Measurements from ENCODE around the gene GK.
"Not testable (repeated sequence)": the region's sequence is repeated elsewhere in the genome, so short reads cannot be mapped to it uniquely, and the experiment has no call there.

Gene GK

DNA sequence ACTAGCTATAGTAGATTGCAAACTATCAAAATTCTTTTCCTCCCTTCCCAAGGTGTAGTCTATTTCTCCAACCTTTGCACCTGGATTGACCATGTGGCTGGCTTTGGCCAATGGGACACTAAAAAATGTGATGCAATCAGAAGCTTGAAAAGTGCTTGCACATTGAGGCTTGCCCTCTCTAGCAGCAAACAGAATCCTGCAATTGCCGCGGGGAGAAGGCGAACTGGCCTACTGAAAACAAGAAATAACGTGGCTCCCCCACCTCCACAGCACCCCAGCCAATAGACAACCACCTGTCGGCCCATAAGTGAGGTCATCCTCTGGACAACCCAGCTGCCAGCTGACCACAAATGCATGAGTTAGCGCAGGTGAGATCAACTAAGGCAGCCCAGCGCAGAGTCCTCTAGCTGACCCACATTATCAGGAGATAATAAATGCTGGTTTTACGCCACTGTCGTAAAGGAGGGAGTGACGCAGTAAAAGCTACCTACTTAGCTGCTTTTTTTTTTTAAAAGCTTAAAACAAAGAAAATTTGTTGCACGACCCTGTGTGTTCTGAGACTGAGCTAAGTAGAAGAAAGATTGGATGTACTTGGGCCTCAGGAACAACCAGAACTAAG is 95.2 kb downstream of the GK start:
- CTCF ChIA-PET = interaction anchor here (2.4 kb wide), 1 partner anchor 12 kb away, joined by 9 read pairs; no protein-coding TSS in a partner anchor
- POLR2A ChIA-PET = no interaction called here
- no peak for DNase-seq (ENCODE audit: extremely low spot score)
- TF ChIP-seq, protein P1, sequence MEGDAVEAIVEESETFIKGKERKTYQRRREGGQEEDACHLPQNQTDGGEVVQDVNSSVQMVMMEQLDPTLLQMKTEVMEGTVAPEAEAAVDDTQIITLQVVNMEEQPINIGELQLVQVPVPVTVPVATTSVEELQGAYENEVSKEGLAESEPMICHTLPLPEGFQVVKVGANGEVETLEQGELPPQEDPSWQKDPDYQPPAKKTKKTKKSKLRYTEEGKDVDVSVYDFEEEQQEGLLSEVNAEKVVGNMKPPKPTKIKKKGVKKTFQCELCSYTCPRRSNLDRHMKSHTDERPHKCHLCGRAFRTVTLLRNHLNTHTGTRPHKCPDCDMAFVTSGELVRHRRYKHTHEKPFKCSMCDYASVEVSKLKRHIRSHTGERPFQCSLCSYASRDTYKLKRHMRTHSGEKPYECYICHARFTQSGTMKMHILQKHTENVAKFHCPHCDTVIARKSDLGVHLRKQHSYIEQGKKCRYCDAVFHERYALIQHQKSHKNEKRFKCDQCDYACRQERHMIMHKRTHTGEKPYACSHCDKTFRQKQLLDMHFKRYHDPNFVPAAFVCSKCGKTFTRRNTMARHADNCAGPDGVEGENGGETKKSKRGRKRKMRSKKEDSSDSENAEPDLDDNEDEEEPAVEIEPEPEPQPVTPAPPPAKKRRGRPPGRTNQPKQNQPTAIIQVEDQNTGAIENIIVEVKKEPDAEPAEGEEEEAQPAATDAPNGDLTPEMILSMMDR (IDR thresholded peaks at IDR 0.05; ENCODE audit: control extremely low read depth, extremely low read depth, low read depth, missing control alignments) = no peak

DNA sequence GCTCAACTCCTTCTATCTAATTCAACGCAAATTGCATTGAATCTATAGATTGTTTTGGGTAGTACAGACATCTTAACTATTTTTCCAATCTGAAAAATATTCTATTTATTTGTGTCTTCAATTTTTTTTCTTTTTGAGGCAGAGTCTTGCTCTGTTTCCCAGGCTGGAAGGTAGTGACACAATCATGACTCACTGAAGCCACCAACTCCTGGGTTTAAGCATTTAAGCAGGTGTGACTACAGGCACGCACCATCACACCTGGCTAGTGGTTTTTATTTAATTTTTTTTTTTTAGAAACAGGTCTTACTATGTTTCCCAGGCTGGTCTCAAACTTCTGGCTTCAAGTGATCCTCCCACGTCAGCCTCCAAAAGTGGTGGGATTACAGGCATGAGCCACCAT is 98.3 kb downstream of the GK start:
- ChIA-PET CTCF (no interaction called here), POLR2A (no interaction called here)
- DNase-seq (ENCODE audit: extremely low spot score) = no peak
- TF ChIP-seq, protein P1 (IDR thresholded peaks at IDR 0.05; ENCODE audit: control extremely low read depth, extremely low read depth, low read depth, missing control alignments) = no peak

DNA sequence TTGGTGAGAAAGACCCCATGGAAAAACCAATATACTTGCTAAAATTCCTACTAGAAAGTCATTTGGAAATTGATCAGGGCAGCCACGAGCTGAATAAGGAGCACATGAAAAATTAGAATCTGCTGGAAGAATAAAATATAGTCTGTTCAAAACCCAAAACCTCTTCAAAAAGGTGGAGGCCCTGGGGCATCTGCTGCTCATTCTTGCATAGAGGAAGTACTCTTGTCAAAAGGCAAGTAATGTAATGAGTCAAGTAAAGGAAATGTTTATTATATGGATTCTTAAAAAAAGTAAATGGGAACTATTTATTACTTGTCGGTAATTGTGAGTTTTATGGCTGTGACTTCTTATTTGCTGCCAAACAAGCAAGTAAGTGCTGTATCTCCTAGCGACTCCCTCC is 109.5 kb downstream of the GK start:
- TF ChIP-seq, protein P1 (IDR thresholded peaks at IDR 0.05; ENCODE audit: control extremely low read depth, extremely low read depth, low read depth, missing control alignments) = no peak
- CTCF ChIA-PET = no interaction called here
- POLR2A ChIA-PET = no interaction called here
- no peak for DNase-seq (ENCODE audit: extremely low spot score)

DNA sequence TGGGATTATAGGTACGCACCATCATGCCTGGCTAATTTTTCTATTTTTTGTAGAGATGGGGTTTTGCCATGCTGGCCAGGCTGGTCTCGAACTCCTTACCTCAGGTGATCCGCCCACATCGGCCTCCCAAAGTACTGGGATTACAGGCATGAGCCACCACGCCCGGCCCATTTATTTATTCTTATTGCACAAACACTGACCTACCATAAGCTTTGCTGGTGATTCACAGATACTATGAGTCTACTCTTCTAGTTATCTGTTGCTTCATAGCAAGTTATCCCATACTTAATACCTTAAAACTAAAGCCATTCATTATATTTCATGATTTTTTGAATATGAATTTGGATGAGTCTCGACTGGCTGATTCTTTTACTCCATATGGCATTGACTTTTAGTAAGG is 120.5 kb downstream of the GK start:
- DNase-seq (ENCODE audit: extremely low spot score); POLR2A ChIA-PET: not testable (repeated sequence)

DNA sequence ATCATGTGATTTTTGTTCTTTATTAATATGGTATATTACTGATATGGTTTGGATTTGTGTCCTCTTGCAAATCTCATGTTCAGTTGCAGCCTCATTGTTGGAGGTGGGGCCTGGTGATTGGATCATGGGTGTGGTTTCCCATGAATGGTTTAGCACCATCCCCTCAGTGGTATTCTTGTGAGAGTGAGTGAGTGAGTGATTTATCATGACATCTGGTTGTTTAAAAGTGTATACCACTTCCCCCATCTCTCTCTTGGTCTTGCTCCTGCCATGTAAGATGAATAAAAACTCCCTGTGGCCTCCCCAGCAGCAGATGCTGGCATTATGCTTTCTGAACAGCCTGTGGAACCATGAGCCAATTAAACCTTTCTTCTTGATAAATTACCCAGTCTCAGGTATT is 124.4 kb downstream of the GK start:
- ChIA-PET POLR2A (no interaction called here), CTCF (no interaction called here)
- no peak for DNase-seq (ENCODE audit: extremely low spot score)
- TF ChIP-seq, protein P1 (IDR thresholded peaks at IDR 0.05; ENCODE audit: control extremely low read depth, extremely low read depth, low read depth, missing control alignments) = no peak

More for the DNA sequence above, 120.5 kb downstream of the GK start:
- CTCF ChIA-PET = not testable (repeated sequence)

DNA sequence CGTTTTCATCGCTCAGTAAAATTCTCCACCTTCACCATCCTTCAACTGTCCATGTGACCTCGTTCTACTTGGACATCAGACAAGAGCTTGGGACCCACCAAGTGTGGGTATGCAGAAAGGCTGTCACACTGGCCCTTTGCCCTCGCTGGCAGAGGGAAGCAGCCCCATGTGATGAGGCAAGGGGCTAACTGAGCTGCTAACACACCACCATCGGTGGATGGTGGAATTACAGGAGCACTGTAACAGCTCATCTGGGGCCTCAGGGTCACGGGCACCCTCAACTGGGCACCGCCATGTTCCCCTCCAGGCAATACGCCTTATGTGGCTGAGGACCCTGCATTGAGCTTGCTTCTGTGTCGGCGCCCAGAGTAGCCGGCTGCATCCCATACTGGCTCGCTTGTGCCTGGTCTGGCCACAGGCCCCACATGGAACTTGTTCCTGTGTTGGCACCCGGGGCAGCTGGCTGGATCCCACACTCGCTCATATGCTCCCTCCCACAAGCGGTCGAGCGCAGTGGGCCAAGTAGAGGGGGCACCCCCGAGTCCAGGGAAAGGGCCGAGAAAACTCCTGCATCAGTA is 126.3 kb downstream of the GK start:
- TF ChIP-seq, protein P1 (IDR thresholded peaks at IDR 0.05; ENCODE audit: control extremely low read depth, extremely low read depth, low read depth, missing control alignments) = no peak
- ChIA-PET CTCF (no interaction called here), POLR2A (no interaction called here)
- no peak for DNase-seq (ENCODE audit: extremely low spot score)
